ENCODE results near the gene CPLANE2.
A peak's percentile ranks its signal among the peaks of the same experiment; 100 is the strongest.
"Not testable (repeated sequence)": the region's sequence is repeated elsewhere in the genome, so short reads cannot be mapped to it uniquely, and the experiment has no call there.

CPLANE2 gene

DNA sequence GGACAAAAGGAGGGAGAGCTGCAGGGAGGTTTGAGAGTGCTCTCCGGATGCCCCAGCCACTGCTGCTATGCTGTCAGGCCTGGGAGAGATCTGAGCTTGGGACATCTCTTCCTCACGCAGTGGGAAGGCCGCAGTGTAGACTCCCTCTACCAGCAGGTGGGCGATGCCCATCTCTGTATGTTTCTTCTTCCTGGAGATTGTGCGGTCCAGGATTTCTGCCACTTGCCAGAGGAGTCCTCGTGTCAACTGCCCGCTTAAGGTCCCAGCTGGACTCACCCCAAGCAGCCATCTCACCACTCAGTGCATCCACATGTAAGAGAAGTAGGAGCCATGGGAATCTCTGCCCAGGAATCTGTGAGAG lies 10.9 kb downstream of the CPLANE2 start (continued):
- TF ChIP-seq ZNF266 (tag by site-specific recombination; IDR thresholded peaks at IDR 0.05; ENCODE audit: low read depth): no peak

GRCh38 chr1:16224472-16224871 lies 12.5 kb downstream of the CPLANE2 start:
- ChIA-PET POLR2A (interaction anchor here (1.4 kb wide), 1 partner anchor 13 kb away, joined by 3 read pairs; the partner anchor contains the start of gene CPLANE2), CTCF (no interaction called here)
- no peak overlapping the region for H3K4me3 ChIP-seq (ENCODE audit: low read depth, low read length)
- no peaks in the 10 kb centered on the region for H3K36me3 ChIP-seq (ENCODE audit: control insufficient read depth in 2 of 2, insufficient read depth in 1 of 2, low read length in 2 of 2)
- H3K4me1 ChIP-seq (ENCODE audit: control insufficient read depth, insufficient read depth, low read length): no peaks in the 10 kb centered on the region
- H3K27ac ChIP-seq (ENCODE audit: extremely low read depth, low read depth, low read length): no peak overlapping the region
- no peaks in the 10 kb centered on the region for H3K9me3 ChIP-seq (ENCODE audit: control insufficient read depth, insufficient read depth, low read depth, low read length)
- TF ChIP-seq ZNF174 (tag by site-specific recombination; IDR thresholded peaks at IDR 0.05): no peak
- TF ChIP-seq SALL2 (tag by site-specific recombination; IDR thresholded peaks at IDR 0.05; ENCODE audit: borderline replicate concordance): no peak
- TF ChIP-seq ZFHX2 (tag by site-specific recombination; conservative IDR thresholded peaks at IDR 0.05): no peak
- TF ChIP-seq ZNF248 (tag by site-specific recombination; IDR thresholded peaks at IDR 0.05): no peak
- TF ChIP-seq ZNF202 (tag by site-specific recombination; IDR thresholded peaks at IDR 0.05; ENCODE audit: borderline replicate concordance): no peak
- TF ChIP-seq ZBTB44 (tag by site-specific recombination; IDR thresholded peaks at IDR 0.05): no peak
- TF ChIP-seq ZBTB1 (tag by site-specific recombination; IDR thresholded peaks at IDR 0.05): no peak
- TF ChIP-seq BCL11B (tag by site-specific recombination; IDR thresholded peaks at IDR 0.05; ENCODE audit: low read depth): no peak
- no peak for TF ChIP-seq MEIS1 (CRISPR knock-in tag; IDR thresholded peaks at IDR 0.05; ENCODE audit: borderline replicate concordance)
- TF ChIP-seq ZNF394 (tag by site-specific recombination; IDR thresholded peaks at IDR 0.05; ENCODE audit: borderline replicate concordance): no peak

DNA sequence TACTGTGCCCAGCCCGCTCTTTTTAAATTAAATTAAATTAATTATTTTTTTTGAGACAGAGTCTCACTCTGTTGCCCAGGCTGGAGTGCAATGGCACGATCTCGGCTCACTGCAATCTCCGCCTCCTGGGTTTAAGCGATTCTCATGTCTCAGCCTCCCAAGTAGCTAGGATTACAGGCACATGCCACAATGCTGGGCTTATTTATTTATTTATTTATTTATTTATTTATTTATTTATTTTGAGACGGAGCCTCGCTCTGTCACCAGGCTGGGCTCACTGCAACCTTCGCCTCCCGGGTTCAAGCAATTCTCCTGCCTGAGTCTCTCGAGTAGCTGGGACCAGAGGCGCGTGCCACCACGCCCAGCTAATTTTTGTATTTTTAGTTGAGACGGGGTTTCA lies 14.3 kb downstream of the CPLANE2 start:
- POLR2A ChIA-PET: not testable (repeated sequence)
- TF ChIP-seq ZNF292 (tag by site-specific recombination; IDR thresholded peaks at IDR 0.05; ENCODE audit: borderline replicate concordance, low read depth): 0 out of 2 replicates have a peak, but pooled peaks have one; percentile 60
- TF ChIP-seq KLF7 (tag by site-specific recombination; IDR thresholded peaks at IDR 0.05; ENCODE audit: borderline replicate concordance): peak; percentile 70; the same call in 1 of the 2 replicates
- TF ChIP-seq GLI2 (tag by site-specific recombination; IDR thresholded peaks at IDR 0.05; ENCODE audit: borderline replicate concordance, low read depth): peak; percentile 62; the same call in 1 of the 2 replicates
- peak; percentile 94 for TF ChIP-seq ZNF518A (tag by site-specific recombination; conservative IDR thresholded peaks at IDR 0.05; ENCODE audit: low read depth)
- peak; percentile 72; the same call in 1 of the 2 replicates for TF ChIP-seq ZNF266 (tag by site-specific recombination; IDR thresholded peaks at IDR 0.05; ENCODE audit: low read depth)
- TF ChIP-seq ZBTB8A (tag by site-specific recombination; IDR thresholded peaks at IDR 0.05): peak; percentile 84
- peak; percentile 93 for TF ChIP-seq ZNF426 (tag by site-specific recombination; IDR thresholded peaks at IDR 0.05)
- peak; percentile 78; the same call in 1 of the 2 replicates for TF ChIP-seq ZNF560 (tag by site-specific recombination; IDR thresholded peaks at IDR 0.05; ENCODE audit: borderline replicate concordance)
- TF ChIP-seq ZXDB (tag by site-specific recombination; IDR thresholded peaks at IDR 0.05): peak; percentile 56
- peak; percentile 87 for TF ChIP-seq ZNF558 (tag by site-specific recombination; IDR thresholded peaks at IDR 0.05)
- peak; percentile 88 for TF ChIP-seq ZNF140 (tag by site-specific recombination; IDR thresholded peaks at IDR 0.05)
- TF ChIP-seq ZNF629 (tag by site-specific recombination; IDR thresholded peaks at IDR 0.05): peak; percentile 61
- peak; percentile 89 for TF ChIP-seq ZNF555 (tag by site-specific recombination; conservative IDR thresholded peaks at IDR 0.05)
- TF ChIP-seq ZNF580 (tag by site-specific recombination; IDR thresholded peaks at IDR 0.05): 0 out of 2 replicates have a peak, but pooled peaks have one; percentile 31
- peak; percentile 97 for TF ChIP-seq ZNF394 (tag by site-specific recombination; IDR thresholded peaks at IDR 0.05; ENCODE audit: borderline replicate concordance)
- 0 out of 2 replicates have a peak, but pooled peaks have one; percentile 64 for TF ChIP-seq RBAK (tag by site-specific recombination; IDR thresholded peaks at IDR 0.05)
- TF ChIP-seq ZBTB21 (tag by site-specific recombination; IDR thresholded peaks at IDR 0.05): 0 out of 2 replicates have a peak, but pooled peaks have one; percentile 46
- TF ChIP-seq ZNF623 (tag by site-specific recombination; IDR thresholded peaks at IDR 0.05): peak; percentile 78

More for the DNA sequence above, 14.3 kb downstream of the CPLANE2 start:
- not testable (repeated sequence) for H3K4me3 ChIP-seq (ENCODE audit: low read depth, low read length); H3K36me3 ChIP-seq (ENCODE audit: control insufficient read depth in 2 of 2, insufficient read depth in 1 of 2, low read length in 2 of 2); H3K27ac ChIP-seq (ENCODE audit: extremely low read depth, low read depth, low read length); H3K9me3 ChIP-seq (ENCODE audit: control insufficient read depth, insufficient read depth, low read depth, low read length); H3K4me1 ChIP-seq (ENCODE audit: control insufficient read depth, insufficient read depth, low read length)
- CTCF ChIA-PET: interaction anchor here (0.8 to 1.7 kb wide), 3 partner anchors 15 to 140 kb away, joined by 4 to 5 read pairs (median 5); no protein-coding TSS in a partner anchor
